HG02884 (cell line): ENCODE results near the gene CSF2.
A peak's percentile ranks its signal among the peaks of the same experiment; 100 is the strongest.

Experiments
- ATAC-seq: cut with Tn5 transposase; IDR thresholded peaks from one replicate; pipeline ENCODE4 v1.9.1; 2021; ENCODE audit warnings: mild to moderate bottlenecking, moderate library complexity; ENCODE audit not compliant: unreplicated experiment

CSF2 gene

DNA sequence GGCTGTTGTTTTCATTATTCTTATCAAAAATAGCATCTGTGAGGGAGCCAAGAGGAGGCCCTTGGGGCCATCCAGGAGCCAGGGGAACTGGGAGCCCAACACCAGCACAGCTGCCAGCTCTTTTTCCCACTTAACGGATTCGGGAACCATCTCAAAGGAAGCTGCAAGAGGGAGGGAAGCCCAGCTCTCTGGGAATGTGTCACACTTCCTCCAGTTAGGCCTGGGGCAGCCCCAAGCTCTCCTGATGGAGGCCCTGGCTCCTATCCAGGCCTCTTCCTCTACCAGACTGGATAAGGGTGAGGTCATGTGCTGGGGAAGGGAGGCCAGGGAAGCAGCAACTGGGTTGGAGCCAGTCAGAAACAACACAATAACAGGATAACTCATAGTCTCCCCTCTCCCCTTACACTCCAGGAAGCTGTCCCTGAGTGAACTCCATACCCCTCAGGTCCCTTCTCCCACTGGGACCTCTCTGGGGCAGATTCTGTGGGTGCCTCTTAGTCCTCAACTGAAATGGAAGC is 12.7 kb downstream of the CSF2 start:
- no peak for ATAC-seq

DNA sequence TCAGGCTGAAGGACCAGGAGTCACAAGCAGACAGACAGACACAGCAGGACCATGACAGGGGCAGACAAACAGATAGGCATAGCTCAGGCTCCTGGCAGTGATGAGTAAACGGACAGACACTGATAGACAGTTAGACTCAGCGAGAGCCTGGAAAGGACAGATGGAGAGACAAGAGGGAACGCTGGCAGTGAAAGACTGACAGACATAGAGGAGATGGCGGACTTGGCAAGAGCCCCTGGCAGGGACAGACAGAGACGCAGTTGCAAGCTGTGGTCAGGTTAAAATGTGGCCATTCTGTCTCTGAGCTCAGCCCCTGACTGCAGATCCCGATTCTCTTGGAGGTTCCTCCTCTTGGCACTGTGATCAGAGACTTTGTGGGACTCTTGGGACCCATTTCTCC is 13.6 kb downstream of the CSF2 start:
- no peak for ATAC-seq

DNA sequence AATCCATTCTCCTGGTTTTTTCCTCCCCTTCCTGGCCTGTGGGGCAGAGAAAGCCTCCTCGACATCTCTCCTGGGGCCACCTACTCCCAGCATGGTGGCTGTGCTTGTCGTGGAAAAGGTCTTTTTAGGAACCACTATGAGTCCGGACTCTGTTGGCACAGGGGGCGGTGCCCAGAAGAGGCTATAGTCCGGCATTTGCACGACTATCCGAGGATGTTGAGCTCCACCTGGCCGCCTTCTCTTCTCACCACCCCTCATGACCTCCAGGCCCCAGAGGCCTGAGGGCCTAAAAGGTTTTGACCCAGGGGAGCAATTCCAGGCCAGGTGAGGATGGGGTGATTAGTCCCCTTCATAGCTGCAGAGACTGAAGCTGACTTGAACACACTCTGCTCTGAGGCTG is 14.1 kb downstream of the CSF2 start:
- no peak for ATAC-seq

DNA sequence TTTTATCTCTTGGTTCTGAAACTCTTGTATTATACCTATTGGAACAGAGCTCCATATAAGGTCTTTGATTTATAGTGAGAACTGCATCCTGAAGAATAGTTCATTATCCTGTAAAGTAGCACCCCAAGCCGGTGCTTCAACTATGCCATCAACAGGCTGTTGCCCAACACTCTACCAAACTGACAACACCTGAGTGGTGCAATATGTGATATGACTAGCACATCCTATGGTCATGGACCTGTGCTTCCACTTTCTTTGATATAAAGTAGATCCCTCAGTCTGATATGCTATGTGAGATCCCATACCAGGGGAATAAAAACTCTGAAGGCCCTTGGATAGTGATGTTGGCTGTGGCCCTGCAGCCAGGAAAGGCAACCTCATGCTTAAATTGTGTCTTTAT is 15.8 kb downstream of the CSF2 start:
- no peak for ATAC-seq

DNA sequence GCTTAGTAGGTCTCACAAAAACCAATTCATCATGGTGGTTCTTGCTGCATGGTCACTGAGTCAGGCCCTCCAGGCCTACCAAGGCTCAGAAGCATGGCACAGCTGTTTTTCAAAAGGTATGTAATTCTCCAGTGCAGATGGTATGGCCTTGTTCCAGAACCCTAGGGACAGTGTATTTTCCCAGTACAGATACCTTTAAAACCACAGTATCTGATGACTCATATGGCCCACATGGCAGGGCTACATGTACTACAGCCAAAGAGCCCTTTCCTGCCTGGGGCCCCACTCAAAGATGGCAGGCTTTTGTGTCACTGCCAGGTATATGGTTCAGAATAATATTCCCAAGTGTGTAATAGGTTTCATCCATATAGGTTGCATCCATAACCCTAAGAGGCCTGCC is 16.5 kb downstream of the CSF2 start:
- no peak for ATAC-seq

DNA sequence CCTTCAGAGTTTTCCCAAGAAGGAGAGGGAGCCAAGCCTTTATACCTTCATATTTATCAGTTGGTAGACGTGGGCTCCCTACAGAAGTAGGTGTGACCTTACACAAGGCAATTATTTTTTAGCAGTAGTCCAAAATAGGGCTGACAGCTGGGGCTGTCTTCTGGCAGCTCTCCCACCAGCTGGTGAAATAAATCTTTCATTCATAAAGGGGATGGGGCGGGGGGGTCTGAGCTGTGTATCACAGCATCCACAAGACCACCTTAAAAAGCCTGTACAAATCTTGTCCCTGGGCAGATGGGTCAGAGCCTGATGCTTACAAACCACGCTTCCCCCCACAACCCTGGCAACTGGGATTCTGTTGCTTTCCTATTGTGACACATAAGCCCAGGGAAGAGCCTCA is 19.7 kb downstream of the CSF2 start:
- no peak for ATAC-seq

DNA sequence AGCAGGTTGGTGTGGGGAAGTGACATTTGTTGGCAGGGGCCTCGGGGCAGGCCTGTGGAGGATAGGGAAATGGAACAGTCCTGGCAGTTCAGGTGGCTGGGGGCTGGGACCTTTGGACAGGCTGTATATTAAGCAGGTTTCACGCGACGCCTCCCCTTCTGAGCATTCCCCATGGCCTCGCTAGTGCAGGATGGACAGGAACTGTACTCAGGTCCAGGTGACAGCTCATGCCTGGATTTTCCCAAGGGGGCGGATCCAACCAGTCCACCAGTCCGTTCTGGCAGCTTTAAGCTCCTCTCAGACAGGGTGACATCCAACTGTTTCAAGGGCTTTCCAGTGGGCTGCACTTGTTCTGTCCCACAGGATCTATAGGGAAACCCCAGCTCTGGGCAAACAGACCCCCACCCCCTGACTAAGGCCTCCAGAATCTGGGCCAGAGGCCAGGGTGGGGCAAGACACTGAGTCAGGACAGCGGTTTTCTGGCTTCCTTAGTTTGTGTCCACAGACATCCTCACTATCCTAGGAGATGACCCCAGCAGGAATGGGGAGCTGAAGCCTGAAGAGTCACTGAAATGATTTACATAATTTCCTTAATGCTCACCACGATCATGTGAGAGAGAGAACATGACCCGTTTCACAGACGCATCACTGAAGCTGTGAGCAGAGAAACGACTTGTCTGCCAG is 20.9 kb downstream of the CSF2 start:
- no peak for ATAC-seq

DNA sequence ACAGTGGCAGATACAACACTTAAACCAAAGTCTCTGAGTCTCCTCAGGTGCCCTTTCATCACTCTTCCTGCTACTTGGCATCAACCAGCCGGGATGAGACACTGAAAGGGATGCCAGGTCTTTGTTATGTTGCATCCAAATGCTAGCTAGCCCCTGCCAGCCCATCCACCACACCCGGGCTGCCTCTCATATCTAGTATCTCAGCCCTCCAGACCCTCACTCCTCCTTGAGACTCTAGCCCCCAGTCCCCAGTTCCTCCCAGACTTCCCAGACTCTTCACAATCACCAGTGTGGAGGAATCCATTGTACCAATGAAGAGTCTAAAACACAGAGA is 21.5 kb downstream of the CSF2 start:
- no peak for ATAC-seq

DNA sequence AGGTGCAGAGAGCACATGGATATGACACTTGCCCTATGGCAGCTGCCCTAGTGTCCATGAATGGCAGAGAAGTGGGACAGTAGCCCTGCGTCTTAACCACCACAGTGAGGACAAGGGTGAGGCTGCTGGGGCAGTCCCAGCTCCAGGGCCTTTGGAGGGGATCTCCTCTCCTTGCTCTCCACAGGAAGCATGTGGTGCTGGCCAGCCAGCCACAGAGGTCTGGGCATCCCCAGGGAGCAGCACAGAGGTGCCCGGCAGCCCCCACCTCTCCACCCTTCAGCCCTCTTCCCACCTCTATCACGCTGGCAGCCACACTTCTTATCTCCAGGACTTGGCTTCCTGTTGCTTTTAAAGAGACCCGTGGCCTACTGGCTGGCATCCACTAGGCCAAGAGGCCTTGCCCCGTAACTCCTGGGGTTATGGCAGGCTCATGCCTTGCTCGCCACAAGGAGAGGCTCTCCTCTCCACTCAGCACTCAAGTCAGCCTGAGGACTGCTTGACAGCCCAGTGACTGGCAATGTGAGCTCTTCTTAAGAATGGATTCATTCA is 21.9 kb downstream of the CSF2 start:
- no peak for ATAC-seq

DNA sequence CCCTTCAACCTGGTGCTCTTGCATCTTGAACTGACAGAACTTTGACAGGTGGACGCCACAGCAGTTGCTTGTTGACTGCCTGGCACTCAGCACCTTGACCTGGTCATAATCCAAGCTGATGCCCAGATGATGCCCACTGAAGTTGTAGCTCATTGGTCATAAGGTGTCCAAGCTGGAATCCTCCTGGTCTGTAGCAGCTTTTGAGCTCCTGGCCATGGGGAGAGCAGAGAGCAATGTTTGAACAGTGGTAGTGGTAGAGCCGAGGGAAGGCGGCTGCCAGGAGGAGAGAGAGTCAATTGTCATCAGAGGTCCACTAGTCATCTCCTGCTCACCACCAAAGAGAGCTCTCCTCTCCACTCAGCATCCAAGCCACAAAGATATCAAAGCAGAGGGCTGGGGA is 23.3 kb downstream of the CSF2 start:
- ATAC-seq: no peak

DNA sequence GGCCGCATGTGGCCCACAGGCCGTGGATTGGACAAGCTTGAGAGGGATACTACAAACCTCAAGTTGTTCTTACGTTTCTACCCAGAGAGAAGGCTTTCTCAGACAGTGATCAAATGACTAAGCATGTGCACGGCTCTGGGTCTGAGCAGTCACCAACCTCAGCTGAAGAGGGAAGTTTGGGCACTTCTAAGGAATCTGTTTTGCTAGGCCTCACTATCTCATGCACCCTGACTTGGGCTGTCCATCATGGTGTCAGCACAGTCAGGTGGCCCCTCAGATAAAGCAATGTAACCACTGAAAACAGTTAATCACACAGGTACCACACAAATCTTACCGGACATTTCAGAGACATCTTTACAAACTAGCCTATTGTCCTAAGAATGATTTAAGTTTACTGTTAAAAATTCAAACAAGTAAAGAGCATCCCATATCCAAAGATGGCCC is 24.6 kb downstream of the CSF2 start:
- ATAC-seq: no peak

DNA sequence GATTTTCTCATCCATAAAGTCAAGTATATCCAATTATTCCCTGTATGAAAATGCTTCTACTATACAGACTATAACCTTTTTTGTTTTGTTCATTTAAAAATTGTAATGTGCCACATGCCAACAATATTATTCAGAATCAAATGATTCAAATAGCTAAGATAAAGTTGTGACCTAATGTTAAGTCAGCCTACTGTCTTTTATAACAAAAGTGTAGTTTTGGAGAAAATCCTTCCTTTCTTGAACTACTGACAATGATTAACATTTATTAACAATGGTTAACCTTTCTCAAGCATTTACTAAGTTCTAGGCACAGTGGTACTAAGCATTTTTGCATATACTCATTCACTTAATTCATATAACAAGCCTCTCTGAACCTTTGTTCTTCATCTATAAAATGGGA is 25.0 kb downstream of the CSF2 start:
- ATAC-seq: no peak

DNA sequence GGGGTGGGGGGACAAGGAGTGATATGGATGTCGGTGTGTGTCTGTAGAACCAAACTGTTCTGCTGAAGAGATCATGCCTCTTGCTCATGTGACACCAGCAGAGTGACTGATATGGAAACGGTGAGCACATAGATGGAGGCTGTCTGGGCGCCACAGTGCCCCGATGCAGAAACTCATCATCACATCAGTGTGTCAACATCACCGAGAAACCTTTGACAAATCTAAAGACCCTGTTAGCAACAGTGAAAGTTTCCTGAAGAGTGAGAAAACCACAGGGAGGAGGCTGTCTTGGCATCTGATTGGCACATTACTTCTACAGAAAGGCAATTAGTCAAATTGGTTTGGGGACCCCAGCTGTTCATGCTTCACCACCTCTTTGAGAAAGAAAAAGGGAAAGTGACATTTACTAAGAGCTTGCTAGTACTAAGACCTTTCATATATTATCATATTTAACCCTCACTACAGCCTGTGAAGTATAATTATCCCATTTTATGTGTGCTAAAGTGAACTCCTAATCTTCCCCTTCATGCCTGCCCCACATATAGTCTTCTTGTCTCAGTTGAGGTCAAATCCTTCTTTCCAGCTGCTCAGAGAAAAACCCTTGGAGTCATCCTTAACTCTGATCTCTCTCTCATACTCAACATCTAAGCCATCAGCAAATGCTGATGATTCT is 25.6 kb downstream of the CSF2 start:
- ATAC-seq: peak; percentile 34

DNA sequence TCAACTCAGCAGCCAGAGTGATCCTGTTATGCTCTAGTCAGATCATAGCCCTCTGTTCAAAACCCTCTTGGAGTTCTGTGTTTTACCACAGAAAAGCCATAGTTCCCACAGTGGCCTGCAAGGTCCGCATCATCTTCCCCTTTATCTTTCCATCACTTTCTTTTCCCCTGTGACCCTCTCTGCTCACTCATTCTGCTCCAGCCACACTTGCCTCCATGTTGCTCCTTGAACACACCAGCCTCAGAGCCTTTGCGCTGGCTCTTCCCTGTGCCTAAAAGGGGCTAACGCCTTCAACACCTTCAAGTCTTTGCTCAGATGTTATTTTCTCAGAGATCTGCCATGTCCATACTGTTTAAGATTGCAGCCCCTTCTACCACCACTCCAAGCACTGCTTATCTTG is 26.3 kb downstream of the CSF2 start:
- ATAC-seq: no peak

DNA sequence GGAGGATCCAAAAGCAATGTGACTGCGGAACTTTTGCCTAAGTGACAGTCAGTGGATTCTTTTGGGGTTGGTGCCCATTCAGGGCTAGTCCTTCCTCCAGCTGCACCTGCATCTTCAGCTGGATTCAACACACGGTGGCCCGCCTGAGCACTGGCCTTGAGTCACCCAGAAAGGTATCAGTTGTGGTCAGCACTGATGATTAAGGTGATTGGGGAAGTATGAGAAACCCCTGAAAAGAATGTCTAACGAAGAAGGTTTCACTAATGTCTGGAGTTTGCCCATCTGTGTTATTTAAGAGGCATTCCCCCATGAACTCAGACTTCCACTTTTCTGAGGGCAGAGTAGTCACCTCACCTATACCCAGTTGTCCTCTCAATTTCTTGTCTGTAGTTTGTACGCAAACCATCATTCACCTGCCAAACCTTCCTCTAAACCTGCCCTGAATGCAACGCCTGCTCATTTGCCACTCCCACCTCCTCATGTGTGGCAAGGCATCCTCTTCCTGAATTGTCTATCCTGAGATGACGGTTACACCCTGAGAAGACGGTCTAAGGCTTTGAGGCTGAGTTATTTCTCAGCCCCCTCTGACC is 27.2 kb downstream of the CSF2 start:
- ATAC-seq: peak; percentile 25

DNA sequence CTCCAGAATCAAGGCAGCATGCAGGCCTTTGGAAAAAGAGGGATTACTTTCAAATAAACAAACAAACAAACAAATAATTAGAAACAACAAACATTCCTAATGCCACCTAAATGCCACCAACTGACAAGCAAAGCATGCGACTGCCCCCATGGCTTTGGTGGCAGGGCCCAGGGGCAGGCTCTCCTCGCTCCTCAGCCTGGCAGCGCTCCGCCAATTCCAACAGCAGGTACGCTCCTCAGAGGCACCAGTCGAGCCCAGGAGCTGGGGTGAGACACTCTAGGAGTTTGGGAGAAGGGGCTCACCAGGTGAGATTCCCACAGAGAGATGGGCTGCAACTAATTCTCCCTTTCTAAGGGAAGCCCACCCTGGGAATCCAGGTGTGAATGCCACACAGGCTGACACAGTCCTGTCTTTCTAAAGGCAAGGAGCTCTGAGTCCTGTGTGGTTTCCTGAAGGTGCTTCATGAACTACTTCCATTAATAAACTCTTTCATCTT is 27.8 kb downstream of the CSF2 start:
- no peak for ATAC-seq

DNA sequence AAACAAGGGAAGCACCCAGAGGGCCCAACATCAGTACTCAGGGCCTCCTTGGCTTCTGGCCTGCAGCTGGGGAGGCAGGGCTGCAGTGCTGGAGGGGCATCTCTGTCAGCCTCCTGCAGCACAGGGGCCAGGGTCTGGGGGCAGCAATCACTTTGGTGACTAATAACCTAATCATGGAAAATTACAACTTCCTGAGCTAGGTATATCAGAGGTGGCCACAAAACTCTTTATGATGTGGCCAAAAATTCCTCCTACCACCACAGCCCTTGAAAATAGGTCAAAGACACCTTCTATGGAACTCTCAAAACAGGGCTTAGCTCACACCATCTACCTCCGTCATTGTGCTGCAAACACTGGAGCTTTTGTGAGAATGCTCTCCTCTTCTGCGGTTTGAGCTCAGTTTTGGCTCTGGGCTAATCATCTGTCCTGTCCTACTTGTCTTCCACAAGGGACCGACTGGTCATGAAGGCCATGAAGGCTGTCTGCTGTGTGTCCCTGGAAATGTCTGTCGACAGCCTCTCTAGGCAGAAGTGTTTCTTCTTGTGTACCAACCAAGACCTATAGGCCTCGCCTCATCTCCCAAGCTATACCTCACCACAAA is 28.6 kb downstream of the CSF2 start:
- ATAC-seq: no peak

DNA sequence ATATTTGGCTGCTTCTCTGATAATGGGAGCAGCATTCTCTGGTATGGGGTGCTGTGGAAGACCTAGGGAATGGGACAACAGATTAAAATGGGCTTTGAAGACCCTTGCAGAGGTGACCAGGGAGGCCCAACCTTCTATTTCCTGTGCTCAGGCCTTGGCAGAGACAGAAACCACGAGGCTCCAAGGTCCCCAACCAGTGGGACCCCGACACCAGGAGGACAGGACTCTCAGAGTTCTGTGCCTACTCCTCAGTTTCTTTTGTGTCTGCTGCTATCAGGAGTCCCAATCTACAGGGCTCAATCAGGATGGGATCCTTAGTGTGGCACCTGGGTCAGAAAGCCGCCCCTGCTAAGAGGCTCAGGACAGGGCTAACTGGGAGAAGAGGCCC is 29.3 kb downstream of the CSF2 start:
- ATAC-seq: no peak

DNA sequence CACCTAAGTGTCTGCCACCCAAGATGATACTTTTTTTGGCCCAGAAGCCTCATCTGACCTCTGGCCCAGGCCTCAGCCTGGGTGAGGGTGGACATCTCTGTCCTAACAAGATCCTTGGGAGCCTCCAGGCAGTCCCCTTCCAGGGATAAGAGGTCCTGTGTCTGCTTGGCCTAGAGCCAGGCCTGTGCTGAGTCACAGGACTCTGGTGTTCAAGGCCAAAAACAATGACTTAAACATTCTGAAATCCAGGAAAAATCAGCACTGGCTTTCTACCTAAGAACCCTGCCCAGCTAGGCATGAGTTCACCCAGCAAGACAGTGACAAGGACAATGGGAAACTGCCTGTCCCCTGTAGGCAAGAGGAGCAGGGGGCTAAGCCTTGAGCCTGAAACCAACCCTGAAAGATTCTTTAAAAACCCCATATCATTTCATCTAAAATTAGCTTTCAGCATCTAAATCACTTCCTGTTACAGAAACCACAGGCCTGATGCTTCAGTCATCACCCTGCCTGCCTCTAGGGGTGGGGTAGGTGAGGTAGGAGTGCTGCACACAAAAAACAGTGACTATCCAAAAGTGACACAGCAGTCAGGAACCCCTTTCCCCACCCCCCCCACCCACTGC is 29.9 kb downstream of the CSF2 start:
- peak; percentile 63 for ATAC-seq

DNA sequence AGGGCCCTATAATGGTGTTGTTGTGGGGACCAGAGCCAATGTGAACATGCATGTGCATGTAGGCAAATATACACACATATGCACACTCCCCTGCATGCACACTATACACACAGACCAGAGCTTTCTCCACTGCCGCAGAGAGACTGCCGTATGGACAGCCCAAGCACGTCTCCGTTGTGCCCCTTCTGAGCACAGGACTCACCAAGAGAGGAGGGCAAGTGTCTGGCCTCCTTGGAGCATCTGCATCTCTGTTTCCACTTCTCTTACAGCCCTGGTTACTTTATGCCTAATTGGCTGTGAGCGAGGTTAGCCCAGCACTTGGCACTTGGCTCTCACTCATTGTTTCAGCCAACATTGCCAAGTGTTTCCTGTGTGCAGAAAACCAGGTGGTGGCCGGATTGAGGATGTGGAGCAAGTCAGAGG is 30.4 kb downstream of the CSF2 start:
- peak; percentile 2 for ATAC-seq

DNA sequence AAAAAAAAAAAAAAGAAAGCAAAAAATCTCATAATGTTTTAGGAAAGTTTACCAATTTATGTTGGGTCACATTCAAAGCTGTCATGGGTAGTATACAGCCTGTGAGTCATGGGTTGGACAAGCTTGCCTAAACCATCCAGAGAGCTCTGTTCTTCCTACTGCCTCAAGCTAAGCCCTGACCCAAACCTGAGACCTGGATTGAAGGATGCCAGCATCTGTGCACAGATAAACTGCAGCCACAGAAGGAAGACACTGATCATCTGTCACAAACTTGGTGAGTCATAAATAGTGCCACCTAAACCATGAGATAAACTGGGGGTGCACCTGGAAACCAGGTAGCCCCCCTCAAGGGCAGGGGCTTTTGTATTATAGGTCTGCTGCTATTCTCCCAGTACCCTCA is 31.0 kb downstream of the CSF2 start:
- ATAC-seq: no peak
